Lower leg skin (tissue), 3 donors: ENCODE results near the gene GSTM2.

Experiments used
- POLR2A ChIP-seq, 2 donors: fragments of 450-650 bp; IDR thresholded peaks; one replicate each; pipeline ENCODE4 v1.6.1; 2016 to 2017; ENCODE audit warnings: antibody characterized with exemption in 2 of 2, mild to moderate bottlenecking in 1 of 2, moderate library complexity in 1 of 2
- TF ChIP-seq, protein P1 (sequence below), 3 donors: fragments of 450-650 bp; IDR thresholded peaks; one replicate each; pipeline ENCODE4 v1.5.1; 2016; ENCODE audit warnings: antibody characterized with exemption in 3 of 3, mild to moderate bottlenecking in 3 of 3, moderate library complexity in 2 of 3

DNA sequence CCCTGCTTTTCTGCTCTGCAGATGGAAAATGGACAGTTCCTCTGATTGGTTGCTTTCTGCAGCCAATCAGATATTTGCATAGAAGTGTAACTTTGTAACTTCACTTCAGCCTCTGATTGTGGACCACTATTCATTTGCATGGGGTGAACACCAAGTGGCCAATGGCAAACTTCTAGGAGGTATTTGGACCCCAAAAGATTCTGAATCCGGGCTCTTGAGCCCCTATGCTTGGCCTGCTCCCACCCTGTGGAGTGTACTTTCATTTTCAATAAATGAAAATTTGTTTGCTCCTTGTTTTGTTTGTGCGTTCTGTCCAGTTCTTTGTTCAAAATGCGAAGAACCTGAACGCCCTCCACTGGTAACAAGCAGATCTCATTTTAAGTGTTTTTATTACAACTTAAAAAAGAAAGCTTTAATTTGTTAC is 18.4 kb upstream of the GSTM2 start:
- no peak for TF ChIP-seq POLR2A (IDR thresholded peaks at IDR 0.05)
- TF ChIP-seq, protein P1, sequence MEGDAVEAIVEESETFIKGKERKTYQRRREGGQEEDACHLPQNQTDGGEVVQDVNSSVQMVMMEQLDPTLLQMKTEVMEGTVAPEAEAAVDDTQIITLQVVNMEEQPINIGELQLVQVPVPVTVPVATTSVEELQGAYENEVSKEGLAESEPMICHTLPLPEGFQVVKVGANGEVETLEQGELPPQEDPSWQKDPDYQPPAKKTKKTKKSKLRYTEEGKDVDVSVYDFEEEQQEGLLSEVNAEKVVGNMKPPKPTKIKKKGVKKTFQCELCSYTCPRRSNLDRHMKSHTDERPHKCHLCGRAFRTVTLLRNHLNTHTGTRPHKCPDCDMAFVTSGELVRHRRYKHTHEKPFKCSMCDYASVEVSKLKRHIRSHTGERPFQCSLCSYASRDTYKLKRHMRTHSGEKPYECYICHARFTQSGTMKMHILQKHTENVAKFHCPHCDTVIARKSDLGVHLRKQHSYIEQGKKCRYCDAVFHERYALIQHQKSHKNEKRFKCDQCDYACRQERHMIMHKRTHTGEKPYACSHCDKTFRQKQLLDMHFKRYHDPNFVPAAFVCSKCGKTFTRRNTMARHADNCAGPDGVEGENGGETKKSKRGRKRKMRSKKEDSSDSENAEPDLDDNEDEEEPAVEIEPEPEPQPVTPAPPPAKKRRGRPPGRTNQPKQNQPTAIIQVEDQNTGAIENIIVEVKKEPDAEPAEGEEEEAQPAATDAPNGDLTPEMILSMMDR (IDR thresholded peaks at IDR 0.05) = no peak
